Regular cardiac myocyte (primary cell): ENCODE data around the gene DPEP1. TPM values are rescaled to one million over a fixed set of nuclear protein-coding genes. Genes with fewer than 3 reads are reported as not detected.

Source experiments
- total RNA-seq: library from RNA; depleted of rRNA; stranded (reverse); fragments of >200 nt; gene quantifications from 2 replicates; pipeline ENCODE4 v1.2.3, GENCODE V29; 2014

DPEP1 gene
- 0.56 TPM in 1 of 2 replicates, not detected in the other for total RNA-seq

GRCh38 chr16:89613231-89613953 lies at the start of gene DPEP1:
TSS of gene DPEP1 (plus strand) at chr16:89613642. CDS start at chr16:89630411, 16,769 bp downstream.

GRCh38 chr16:89575247-89576152 lies 37.9 kb upstream of the DPEP1 start, which contains the start of gene CPNE7:
TSS of gene CPNE7 (plus strand) at chr16:89575758. CDS start at chr16:89575898, 140 bp downstream.

GRCh38 chr16:89657442-89658220 lies 44.2 kb downstream of the DPEP1 start, which contains the start of the genes CHMP1A and SPATA33:
TSS of gene CHMP1A (minus strand) at chr16:89657708. CDS start at chr16:89657588, 120 bp downstream.
TSS of gene SPATA33 (plus strand) at chr16:89657836. CDS start at chr16:89657912, 76 bp downstream.

GRCh38 chr16:89686520-89687091 lies 73.2 kb downstream of the DPEP1 start, which contains the start of gene CDK10:
TSS of gene CDK10 (plus strand) at chr16:89686689. CDS start at chr16:89686711, 22 bp downstream.

Other genes starting within 250 kb of the DPEP1 start
- gene ANKRD11, start 123.1 kb upstream of the DPEP1 start, total RNA-seq: 39.7 and 44.1 TPM in 2 replicates
- 102 and 104 TPM in 2 replicates for gene SPG7, start 105.2 kb upstream of the DPEP1 start, total RNA-seq
- gene RPL13, start 53.0 kb upstream of the DPEP1 start, total RNA-seq: 2,617 and 2,821 TPM in 2 replicates
- 8.2 and 11.3 TPM in 2 replicates for gene CPNE7, start 37.9 kb upstream of the DPEP1 start, total RNA-seq
- gene CHMP1A, start 44.1 kb downstream of the DPEP1 start, total RNA-seq: 69.3 and 134 TPM in 2 replicates
- gene SPATA33, start 44.2 kb downstream of the DPEP1 start, total RNA-seq: 1.1 and 2.9 TPM in 2 replicates
- gene CDK10, start 73.0 kb downstream of the DPEP1 start, total RNA-seq: 39.9 and 55.2 TPM in 2 replicates
- gene SPATA2L, start 88.1 kb downstream of the DPEP1 start, total RNA-seq: 12.4 and 14.2 TPM in 2 replicates
- 3.6 and 6.5 TPM in 2 replicates for gene VPS9D1, start 107.3 kb downstream of the DPEP1 start, total RNA-seq
- gene ZNF276, start 107.9 kb downstream of the DPEP1 start, total RNA-seq: 9.9 and 10.2 TPM in 2 replicates
- gene FANCA, start 203.0 kb downstream of the DPEP1 start, total RNA-seq: 5.6 and 17.4 TPM in 2 replicates
- gene SPIRE2, start 214.8 kb downstream of the DPEP1 start, total RNA-seq: 0.77 and 1.1 TPM in 2 replicates